HEK293 (cell line): ENCODE data around the gene ERGIC1.

ENCODE experiments used
- CTCF ChIA-PET: fragments of 350-600 bp; formaldehyde crosslinking; extraction: SDS; loops from one replicate; lab custom pipeline; 2021; ENCODE audit warnings: antibody characterized with exemption; lab: Yijun Ruan, JAX
- POLR2A ChIA-PET: fragments of 300-600 bp; formaldehyde crosslinking; extraction: SDS; loops from one replicate; lab custom pipeline; 2020; ENCODE audit warnings: antibody characterized with exemption, inconsistent platforms; lab: Yijun Ruan, JAX
- H3K27ac ChIP-seq: fragments of 200-500 bp; sonication (Bioruptor generic); 2 replicates; pipeline ENCODE4 v1.5.1; 2014; ENCODE audit warnings: low read depth, low read length, control low read depth, inconsistent platforms; ENCODE audit errors: extremely low read depth
- H3K36me3 ChIP-seq, 2 experiments: fragments of 200-500 bp in 1 of 2; sonication (Bioruptor generic) in 1 of 2; 1 replicate in 1 of 2; 2 replicates in 1 of 2; pipeline ENCODE4 v1.5.1; 2014 to 2017; ENCODE audit warnings: inconsistent platforms in 2 of 2, low read length in 2 of 2; ENCODE audit not compliant: control insufficient read depth in 2 of 2, insufficient read depth in 1 of 2
- H3K4me1 ChIP-seq: fragments of 200-500 bp; sonication (Bioruptor generic); 2 replicates; pipeline ENCODE4 v1.5.1; 2014; ENCODE audit warnings: mild to moderate bottlenecking, low read length, inconsistent platforms; ENCODE audit not compliant: control insufficient read depth, insufficient read depth
- H3K4me3 ChIP-seq: 2 replicates; pipeline ENCODE4 v1.5.1; 2011; ENCODE audit warnings: low read depth, mild to moderate bottlenecking, control low read depth, low read length, moderate library complexity
- H3K9me3 ChIP-seq: fragments of 200-500 bp; sonication (Bioruptor generic); 2 replicates; pipeline ENCODE4 v1.5.1; 2014; ENCODE audit warnings: low read depth, low read length, inconsistent platforms; ENCODE audit not compliant: control insufficient read depth, insufficient read depth
- GLI4 ChIP-seq: fragments of 450-650 bp; formaldehyde crosslinking; IDR thresholded peaks from 2 replicates; pipeline ENCODE4 v1.5.1; 2016; ENCODE audit warnings: missing biosample characterization, missing genetic modification characterization
- HOXD13 ChIP-seq: sonication (generic); formaldehyde crosslinking; IDR thresholded peaks from 2 replicates; pipeline ENCODE4 v1.8.0; 2022; ENCODE audit warnings: missing genetic modification reagents, borderline replicate concordance
- SCRT2 ChIP-seq: fragments of 450-650 bp; formaldehyde crosslinking; IDR thresholded peaks from 2 replicates; pipeline ENCODE4 v1.5.1; 2016; ENCODE audit warnings: missing biosample characterization, missing genetic modification characterization
- ZBTB17 ChIP-seq: fragments of 450-650 bp; formaldehyde crosslinking; IDR thresholded peaks from 2 replicates; pipeline ENCODE4 v1.5.1; 2016; ENCODE audit warnings: missing biosample characterization, missing genetic modification characterization
- ZBTB20 ChIP-seq: fragments of 450-650 bp; formaldehyde crosslinking; IDR thresholded peaks from 2 replicates; pipeline ENCODE4 v1.5.1; 2016; ENCODE audit warnings: missing biosample characterization, missing genetic modification characterization
- ZFHX2 ChIP-seq: fragments of 450-650 bp; formaldehyde crosslinking; conservative IDR thresholded peaks from 2 replicates; pipeline ENCODE4 v1.5.1; 2016; ENCODE audit warnings: missing biosample characterization, missing genetic modification characterization
- ZNF114 ChIP-seq: fragments of 450-650 bp; formaldehyde crosslinking; IDR thresholded peaks from 2 replicates; pipeline ENCODE4 v1.5.0; 2017; ENCODE audit warnings: missing biosample characterization, missing genetic modification characterization
- ZNF121 ChIP-seq: fragments of 450-650 bp; formaldehyde crosslinking; IDR thresholded peaks from 2 replicates; pipeline ENCODE4 v1.5.1; 2016; ENCODE audit warnings: missing biosample characterization, missing genetic modification characterization
- ZNF302 ChIP-seq: fragments of 450-650 bp; formaldehyde crosslinking; IDR thresholded peaks from 2 replicates; pipeline ENCODE4 v1.5.1; 2016; ENCODE audit warnings: missing biosample characterization, missing genetic modification characterization, low read depth
- ZNF335 ChIP-seq: fragments of 450-650 bp; formaldehyde crosslinking; conservative IDR thresholded peaks from 2 replicates; pipeline ENCODE4 v1.5.1; 2016; ENCODE audit warnings: missing biosample characterization, missing genetic modification characterization
- ZNF549 ChIP-seq: fragments of 450-650 bp; IDR thresholded peaks from 2 replicates; pipeline ENCODE4 v1.5.1; 2018; ENCODE audit warnings: missing biosample characterization, missing genetic modification characterization, mild to moderate bottlenecking, inconsistent platforms, moderate library complexity
- ZNF626 ChIP-seq: fragments of 450-650 bp; sonication (Bioruptor Pico); formaldehyde crosslinking; IDR thresholded peaks from 2 replicates; pipeline ENCODE4 v1.5.1; 2018; ENCODE audit warnings: missing biosample characterization, missing genetic modification characterization, inconsistent platforms
- ZNF677 ChIP-seq: fragments of 450-650 bp; IDR thresholded peaks from 2 replicates; pipeline ENCODE4 v1.5.0; 2018; ENCODE audit warnings: missing biosample characterization, mild to moderate bottlenecking, missing genetic modification characterization, moderate library complexity
- ZNF777 ChIP-seq: fragments of 450-650 bp; formaldehyde crosslinking; IDR thresholded peaks from 2 replicates; pipeline ENCODE4 v1.5.1; 2017; ENCODE audit warnings: missing biosample characterization, missing genetic modification characterization, borderline replicate concordance
- TF ChIP-seq, protein P1 (sequence below): fragments of 450-650 bp; IDR thresholded peaks from 2 replicates; pipeline ENCODE4 v1.5.1; 2018; ENCODE audit warnings: missing biosample characterization, mild to moderate bottlenecking, missing genetic modification characterization
- TF ChIP-seq, protein P2 (sequence below): fragments of 450-650 bp; formaldehyde crosslinking; IDR thresholded peaks from 2 replicates; pipeline ENCODE4 v1.5.1; 2017; ENCODE audit warnings: missing biosample characterization, missing genetic modification characterization
- TF ChIP-seq, protein P3 (sequence below): fragments of 450-650 bp; formaldehyde crosslinking; IDR thresholded peaks from 2 replicates; pipeline ENCODE4 v1.5.1; 2017; ENCODE audit warnings: missing biosample characterization, mild to moderate bottlenecking, missing genetic modification characterization, moderate library complexity
- TF ChIP-seq, protein P4 (sequence below): fragments of 450-650 bp; formaldehyde crosslinking; IDR thresholded peaks from 2 replicates; pipeline ENCODE4 v1.5.1; 2016; ENCODE audit warnings: missing biosample characterization, missing genetic modification characterization
- TF ChIP-seq, protein P5 (sequence below): fragments of 450-650 bp; formaldehyde crosslinking; optimal IDR thresholded peaks from 2 replicates; pipeline ENCODE3; 2016; ENCODE audit warnings: missing biosample characterization, mild to moderate bottlenecking, missing genetic modification characterization

Gene ERGIC1

DNA sequence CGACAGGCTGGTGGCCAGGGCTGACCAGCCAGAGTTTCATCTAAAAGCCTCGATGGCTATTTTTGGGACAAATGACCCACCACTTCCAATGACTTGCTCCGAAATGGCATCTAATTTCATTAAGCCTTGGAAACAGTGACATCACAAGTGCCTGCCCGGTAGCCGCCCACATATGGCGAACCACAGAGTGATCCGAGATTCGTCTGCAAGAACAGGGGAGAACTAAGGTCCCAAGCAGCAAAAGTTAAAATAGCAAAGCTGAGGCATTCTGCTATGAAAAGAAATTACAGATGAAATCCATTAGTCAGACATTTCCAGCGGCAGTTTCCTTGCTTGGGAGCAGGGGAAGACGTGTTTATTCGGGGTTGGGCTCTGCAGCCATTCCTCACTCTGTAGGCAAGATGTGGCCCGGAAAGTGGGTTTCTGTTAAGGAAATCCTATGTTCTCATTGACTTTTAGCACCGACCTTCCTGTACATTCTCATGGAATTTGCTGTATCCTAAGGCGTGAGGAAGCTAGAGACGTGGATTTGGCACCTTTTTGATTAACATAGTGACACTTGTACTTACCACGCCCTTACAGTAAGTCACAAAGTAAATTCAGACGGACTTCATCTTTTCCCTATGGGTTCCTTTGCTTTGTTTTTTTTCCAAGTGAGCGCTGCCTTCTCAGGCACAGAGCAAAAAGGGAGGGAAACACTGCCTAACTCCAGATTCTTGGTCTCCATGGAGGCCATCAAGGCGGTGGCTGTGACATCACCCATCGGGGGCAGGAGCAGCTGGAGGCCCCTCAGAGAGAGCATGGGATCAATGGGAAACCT, 45.1 kb downstream of the ERGIC1 start:
- CTCF ChIA-PET: interaction anchor here (0.7 kb wide), 1 partner anchor 76 kb away, joined by 3 read pairs; no protein-coding TSS in a partner anchor
- H3K36me3 ChIP-seq: peaks cover 0 to 11% of the 10 kb centered on the region in 2 experiments; a peak in 2 of 3 replicates
- POLR2A ChIA-PET: interaction anchor here (0.5 kb wide), 1 partner anchor 102 kb away, joined by 4 read pairs; no protein-coding TSS in a partner anchor

DNA sequence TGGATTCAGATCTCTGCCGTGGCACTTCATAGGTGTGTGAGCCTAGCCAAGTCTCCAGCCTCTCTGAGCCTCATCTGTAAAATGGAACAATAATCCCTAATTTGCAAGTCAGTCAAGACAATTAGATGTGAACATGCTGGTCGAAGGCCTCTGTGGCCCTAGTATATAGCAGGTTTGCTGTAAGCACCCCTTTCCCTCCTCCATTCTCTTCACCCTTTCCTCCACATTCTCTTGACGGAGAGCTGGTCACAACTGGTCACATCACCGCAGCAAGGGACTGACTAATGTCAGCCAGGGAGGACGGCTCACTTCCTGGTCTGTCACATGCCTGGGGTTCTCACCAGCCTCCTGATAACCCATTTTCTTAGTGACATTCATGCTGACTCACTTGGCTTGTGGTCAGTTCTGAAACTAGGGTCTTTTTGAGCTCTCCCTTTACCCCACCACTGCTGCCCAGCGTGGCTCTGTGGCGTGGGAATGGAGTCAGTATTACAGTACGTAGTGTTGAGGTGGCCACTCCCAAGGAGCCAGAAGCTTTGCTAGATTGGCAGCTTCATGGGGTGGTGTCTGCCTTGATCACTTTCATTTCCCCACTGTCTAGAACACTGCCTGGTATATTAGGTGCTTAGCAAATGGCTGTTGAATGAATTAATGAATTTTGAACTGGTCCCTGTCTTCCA, 47.8 kb downstream of the ERGIC1 start:
- H3K27ac ChIP-seq: no peak overlapping the region
- TF ChIP-seq ZNF335 (tag by site-specific recombination) (no peak), ZNF677 (no peak), ZNF114 (tag by site-specific recombination) (no peak), ZNF302 (no peak), ZNF549 (tag by site-specific recombination) (no peak)
- TF ChIP-seq, protein P1, sequence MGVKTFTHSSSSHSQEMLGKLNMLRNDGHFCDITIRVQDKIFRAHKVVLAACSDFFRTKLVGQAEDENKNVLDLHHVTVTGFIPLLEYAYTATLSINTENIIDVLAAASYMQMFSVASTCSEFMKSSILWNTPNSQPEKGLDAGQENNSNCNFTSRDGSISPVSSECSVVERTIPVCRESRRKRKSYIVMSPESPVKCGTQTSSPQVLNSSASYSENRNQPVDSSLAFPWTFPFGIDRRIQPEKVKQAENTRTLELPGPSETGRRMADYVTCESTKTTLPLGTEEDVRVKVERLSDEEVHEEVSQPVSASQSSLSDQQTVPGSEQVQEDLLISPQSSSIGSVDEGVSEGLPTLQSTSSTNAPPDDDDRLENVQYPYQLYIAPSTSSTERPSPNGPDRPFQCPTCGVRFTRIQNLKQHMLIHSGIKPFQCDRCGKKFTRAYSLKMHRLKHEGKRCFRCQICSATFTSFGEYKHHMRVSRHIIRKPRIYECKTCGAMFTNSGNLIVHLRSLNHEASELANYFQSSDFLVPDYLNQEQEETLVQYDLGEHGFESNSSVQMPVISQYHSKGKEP (tag by site-specific recombination): no peak
- TF ChIP-seq, protein P2, sequence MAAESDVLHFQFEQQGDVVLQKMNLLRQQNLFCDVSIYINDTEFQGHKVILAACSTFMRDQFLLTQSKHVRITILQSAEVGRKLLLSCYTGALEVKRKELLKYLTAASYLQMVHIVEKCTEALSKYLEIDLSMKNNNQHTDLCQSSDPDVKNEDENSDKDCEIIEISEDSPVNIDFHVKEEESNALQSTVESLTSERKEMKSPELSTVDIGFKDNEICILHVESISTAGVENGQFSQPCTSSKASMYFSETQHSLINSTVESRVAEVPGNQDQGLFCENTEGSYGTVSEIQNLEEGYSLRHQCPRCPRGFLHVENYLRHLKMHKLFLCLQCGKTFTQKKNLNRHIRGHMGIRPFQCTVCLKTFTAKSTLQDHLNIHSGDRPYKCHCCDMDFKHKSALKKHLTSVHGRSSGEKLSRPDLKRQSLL (tag by site-specific recombination): no peak
- ChIA-PET POLR2A (interaction anchor here (1.1 kb wide), 1 partner anchor 110 kb away, joined by 3 read pairs; the partner anchor contains the start of gene DUSP1), CTCF (interaction anchor here (0.6 to 0.8 kb wide), 2 partner anchors 13 to 185 kb away, joined by 3 to 5 read pairs; no protein-coding TSS in a partner anchor)
- no peaks in the 10 kb centered on the region for H3K4me1 ChIP-seq
- H3K36me3 ChIP-seq: peaks cover 0 to 11% of the 10 kb centered on the region in 2 experiments; a peak in 2 of 3 replicates
- H3K4me3 ChIP-seq: no peak overlapping the region
- H3K9me3 ChIP-seq: no peaks in the 10 kb centered on the region

More for the DNA sequence above, 45.1 kb downstream of the ERGIC1 start:
- Histone ChIP-seq H3K4me1 (no peaks in the 10 kb centered on the region), H3K9me3 (no peaks in the 10 kb centered on the region), H3K4me3 (no peak overlapping the region), H3K27ac (no peak overlapping the region)
- TF ChIP-seq ZFHX2 (tag by site-specific recombination) (0 out of 2 replicates have a peak, but pooled peaks have one; percentile 20), ZBTB20 (tag by site-specific recombination) (no peak)
- TF ChIP-seq, protein P3, sequence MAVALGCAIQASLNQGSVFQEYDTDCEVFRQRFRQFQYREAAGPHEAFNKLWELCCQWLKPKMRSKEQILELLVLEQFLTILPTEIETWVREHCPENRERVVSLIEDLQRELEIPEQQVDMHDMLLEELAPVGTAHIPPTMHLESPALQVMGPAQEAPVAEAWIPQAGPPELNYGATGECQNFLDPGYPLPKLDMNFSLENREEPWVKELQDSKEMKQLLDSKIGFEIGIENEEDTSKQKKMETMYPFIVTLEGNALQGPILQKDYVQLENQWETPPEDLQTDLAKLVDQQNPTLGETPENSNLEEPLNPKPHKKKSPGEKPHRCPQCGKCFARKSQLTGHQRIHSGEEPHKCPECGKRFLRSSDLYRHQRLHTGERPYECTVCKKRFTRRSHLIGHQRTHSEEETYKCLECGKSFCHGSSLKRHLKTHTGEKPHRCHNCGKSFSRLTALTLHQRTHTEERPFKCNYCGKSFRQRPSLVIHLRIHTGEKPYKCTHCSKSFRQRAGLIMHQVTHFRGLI (tag by site-specific recombination): peak; percentile 58

DNA sequence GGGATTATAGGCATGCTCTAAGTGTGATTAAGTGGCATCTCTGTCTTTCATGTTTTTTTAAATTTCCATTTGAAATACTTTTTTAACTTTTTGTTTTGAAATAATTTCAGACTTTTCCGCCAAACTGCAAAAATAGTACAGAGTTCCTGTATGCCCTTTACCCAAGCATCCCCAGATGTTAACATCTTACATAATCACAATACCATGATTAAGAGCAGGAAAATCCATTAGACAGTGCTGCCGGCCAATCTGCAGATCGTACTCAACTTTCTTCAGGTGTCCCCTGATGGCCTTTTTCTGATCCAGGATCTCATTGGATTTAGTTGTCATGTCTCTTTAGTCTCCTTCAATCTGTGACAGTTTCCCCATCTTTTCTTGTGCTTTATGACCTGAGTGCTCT, 49.0 kb downstream of the ERGIC1 start:
- no peak overlapping the region for H3K27ac ChIP-seq
- ChIA-PET POLR2A (interaction anchor here (1.1 kb wide), 1 partner anchor 112 kb away, joined by 3 read pairs; the partner anchor contains the start of gene DUSP1), CTCF (no interaction called here)
- H3K36me3 ChIP-seq: peaks cover 0 to 11% of the 10 kb centered on the region in 2 experiments; a peak in 2 of 3 replicates
- no peaks in the 10 kb centered on the region for H3K4me1 ChIP-seq
- H3K9me3 ChIP-seq: no peaks in the 10 kb centered on the region
- no peak overlapping the region for H3K4me3 ChIP-seq
- TF ChIP-seq HOXD13 (CRISPR knock-in tag) (no peak), ZFHX2 (tag by site-specific recombination) (no peak), ZNF121 (tag by site-specific recombination) (no peak), SCRT2 (tag by site-specific recombination) (no peak), ZNF626 (tag by site-specific recombination) (no peak), ZBTB17 (tag by site-specific recombination) (no peak), GLI4 (tag by site-specific recombination) (no peak), ZNF777 (no peak)
- TF ChIP-seq, protein P4, sequence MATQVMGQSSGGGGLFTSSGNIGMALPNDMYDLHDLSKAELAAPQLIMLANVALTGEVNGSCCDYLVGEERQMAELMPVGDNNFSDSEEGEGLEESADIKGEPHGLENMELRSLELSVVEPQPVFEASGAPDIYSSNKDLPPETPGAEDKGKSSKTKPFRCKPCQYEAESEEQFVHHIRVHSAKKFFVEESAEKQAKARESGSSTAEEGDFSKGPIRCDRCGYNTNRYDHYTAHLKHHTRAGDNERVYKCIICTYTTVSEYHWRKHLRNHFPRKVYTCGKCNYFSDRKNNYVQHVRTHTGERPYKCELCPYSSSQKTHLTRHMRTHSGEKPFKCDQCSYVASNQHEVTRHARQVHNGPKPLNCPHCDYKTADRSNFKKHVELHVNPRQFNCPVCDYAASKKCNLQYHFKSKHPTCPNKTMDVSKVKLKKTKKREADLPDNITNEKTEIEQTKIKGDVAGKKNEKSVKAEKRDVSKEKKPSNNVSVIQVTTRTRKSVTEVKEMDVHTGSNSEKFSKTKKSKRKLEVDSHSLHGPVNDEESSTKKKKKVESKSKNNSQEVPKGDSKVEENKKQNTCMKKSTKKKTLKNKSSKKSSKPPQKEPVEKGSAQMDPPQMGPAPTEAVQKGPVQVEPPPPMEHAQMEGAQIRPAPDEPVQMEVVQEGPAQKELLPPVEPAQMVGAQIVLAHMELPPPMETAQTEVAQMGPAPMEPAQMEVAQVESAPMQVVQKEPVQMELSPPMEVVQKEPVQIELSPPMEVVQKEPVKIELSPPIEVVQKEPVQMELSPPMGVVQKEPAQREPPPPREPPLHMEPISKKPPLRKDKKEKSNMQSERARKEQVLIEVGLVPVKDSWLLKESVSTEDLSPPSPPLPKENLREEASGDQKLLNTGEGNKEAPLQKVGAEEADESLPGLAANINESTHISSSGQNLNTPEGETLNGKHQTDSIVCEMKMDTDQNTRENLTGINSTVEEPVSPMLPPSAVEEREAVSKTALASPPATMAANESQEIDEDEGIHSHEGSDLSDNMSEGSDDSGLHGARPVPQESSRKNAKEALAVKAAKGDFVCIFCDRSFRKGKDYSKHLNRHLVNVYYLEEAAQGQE (tag by site-specific recombination): no peak
- TF ChIP-seq, protein P5, sequence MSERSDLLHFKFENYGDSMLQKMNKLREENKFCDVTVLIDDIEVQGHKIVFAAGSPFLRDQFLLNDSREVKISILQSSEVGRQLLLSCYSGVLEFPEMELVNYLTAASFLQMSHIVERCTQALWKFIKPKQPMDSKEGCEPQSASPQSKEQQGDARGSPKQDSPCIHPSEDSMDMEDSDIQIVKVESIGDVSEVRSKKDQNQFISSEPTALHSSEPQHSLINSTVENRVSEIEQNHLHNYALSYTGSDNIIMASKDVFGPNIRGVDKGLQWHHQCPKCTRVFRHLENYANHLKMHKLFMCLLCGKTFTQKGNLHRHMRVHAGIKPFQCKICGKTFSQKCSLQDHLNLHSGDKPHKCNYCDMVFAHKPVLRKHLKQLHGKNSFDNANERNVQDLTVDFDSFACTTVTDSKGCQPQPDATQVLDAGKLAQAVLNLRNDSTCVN (tag by site-specific recombination): no peak
